Calu3 (cell line): ENCODE measurements around the gene NRBP1. TPM values are rescaled to one million over a fixed set of nuclear protein-coding genes. Genes with fewer than 3 reads are reported as not detected.

ENCODE experiments used
- BruUV-seq: library from RNA; stranded (reverse); fragments of 400-500 nt; replicated peaks from 2 replicates; lab custom pipeline; 2021; lab: Mats Ljungman, UMichigan
- CTCF ChIA-PET: fragments of 300-600 bp; sonication (Branson Sonifier 250); formaldehyde crosslinking; loops from one replicate; lab custom pipeline; 2022; ENCODE audit warnings: antibody characterized with exemption; lab: Charles Lee
- DNase-seq: peaks from one replicate; pipeline ENCODE4 v3.0.0; 2022
- H3K27ac Mint-ChIP-seq: one replicate; pipeline ENCODE4 v1.8.0; 2022; ENCODE audit warnings: mixed read lengths; ENCODE audit not compliant: unreplicated experiment
- H3K27me3 Mint-ChIP-seq: one replicate; pipeline ENCODE4 v1.8.0; 2022; ENCODE audit warnings: mixed read lengths; ENCODE audit not compliant: unreplicated experiment
- H3K36me3 Mint-ChIP-seq: one replicate; pipeline ENCODE4 v1.8.0; 2022; ENCODE audit warnings: mild to moderate bottlenecking, moderate library complexity, mixed read lengths; ENCODE audit not compliant: insufficient read depth, unreplicated experiment
- H3K4me1 Mint-ChIP-seq: one replicate; pipeline ENCODE4 v1.8.0; 2022; ENCODE audit warnings: mild to moderate bottlenecking, low read depth, mixed read lengths; ENCODE audit not compliant: unreplicated experiment
- H3K4me3 Mint-ChIP-seq: one replicate; pipeline ENCODE4 v1.8.0; 2022; ENCODE audit warnings: mild to moderate bottlenecking, low read depth, moderate library complexity, mixed read lengths; ENCODE audit not compliant: unreplicated experiment
- H3K9me3 Mint-ChIP-seq: one replicate; pipeline ENCODE4 v1.8.0; 2022; ENCODE audit warnings: low read depth, mixed read lengths; ENCODE audit not compliant: unreplicated experiment
- CTCF ChIP-seq: fragments of 200-600 bp; IDR thresholded peaks from one replicate; pipeline ENCODE4 v1.8.0; 2022; ENCODE audit warnings: antibody characterized with exemption; ENCODE audit not compliant: unreplicated experiment
- intact Hi-C: fragments of 100-400 bp; cut with micrococcal nuclease; formaldehyde crosslinking; loops from one replicate; pipeline ENCODE4 v1.10.0; 2022; ENCODE audit not compliant: unreplicated experiment
- total RNA-seq: library from RNA; stranded (reverse); gene quantifications from 2 replicates; pipeline ENCODE4 v1.2.3, GENCODE V29; 2022

NRBP1 gene
- total RNA-seq, 1 experiment from 2014 or later: 60.5 TPM

- Mint-ChIP-seq H3K27ac (peak overlapping the region; percentile 82), H3K4me1 (peaks cover 26% of the 10 kb centered on the region), H3K9me3 (no peaks in the 10 kb centered on the region), H3K4me3 (no peak overlapping the region), H3K27me3 (no peaks in the 10 kb centered on the region), H3K36me3 (peaks cover 60% of the 10 kb centered on the region)
- intact Hi-C loops: loop anchor here (10.0 kb wide), 1 partner anchor 140 kb away; the partner anchor contains the start of gene ZNF512
- CTCF ChIA-PET: interaction anchor here (1.0 to 1.3 kb wide), 3 partner anchors 18 to 1406 kb away, joined by 3 to 5 read pairs (median 3); no protein-coding TSS in a partner anchor
- no peak for DNase-seq
- no TSS peak for BruUV-seq
- TF ChIP-seq CTCF: no peak
These were observed 16.7 kb downstream of the NRBP1 start for GRCh38 chr2:27445155-27445554.

DNA sequence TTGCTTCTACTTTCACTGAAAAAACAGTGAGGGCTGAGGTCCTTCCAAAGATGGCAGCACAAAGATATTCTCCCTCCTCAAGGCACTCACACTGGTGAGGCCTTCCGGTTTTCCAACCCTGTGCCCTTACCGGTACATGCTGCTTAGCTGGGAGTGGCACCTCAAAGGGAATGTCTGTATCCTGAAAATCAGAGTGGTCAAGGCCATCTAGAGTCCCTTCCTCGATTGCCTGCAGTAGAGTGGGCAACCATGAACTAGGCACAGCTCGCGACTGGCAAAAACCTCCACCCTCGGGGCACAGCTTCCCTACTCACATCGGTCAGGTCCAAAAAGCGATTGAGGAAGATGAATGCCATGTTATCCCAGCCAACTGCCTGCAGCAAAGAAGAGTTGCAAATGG, 17.2 kb downstream of the NRBP1 start:
- H3K4me3 Mint-ChIP-seq: no peak overlapping the region
- intact Hi-C loops: loop anchor here (10.0 kb wide), 1 partner anchor 139 kb away; the partner anchor contains the start of gene ZNF512
- H3K36me3 Mint-ChIP-seq: peaks cover 58% of the 10 kb centered on the region
- H3K9me3 Mint-ChIP-seq: no peaks in the 10 kb centered on the region
- H3K27me3 Mint-ChIP-seq: no peaks in the 10 kb centered on the region
- BruUV-seq: TSS peak; percentile 91
- no peak for DNase-seq
- TF ChIP-seq CTCF: no peak
- peak overlapping the region; percentile 82 for H3K27ac Mint-ChIP-seq
- H3K4me1 Mint-ChIP-seq: peaks cover 26% of the 10 kb centered on the region
- CTCF ChIA-PET: interaction anchor here (0.8 to 1.3 kb wide), 4 partner anchors 18 to 1405 kb away, joined by 3 to 5 read pairs (median 4); no protein-coding TSS in a partner anchor

DNA sequence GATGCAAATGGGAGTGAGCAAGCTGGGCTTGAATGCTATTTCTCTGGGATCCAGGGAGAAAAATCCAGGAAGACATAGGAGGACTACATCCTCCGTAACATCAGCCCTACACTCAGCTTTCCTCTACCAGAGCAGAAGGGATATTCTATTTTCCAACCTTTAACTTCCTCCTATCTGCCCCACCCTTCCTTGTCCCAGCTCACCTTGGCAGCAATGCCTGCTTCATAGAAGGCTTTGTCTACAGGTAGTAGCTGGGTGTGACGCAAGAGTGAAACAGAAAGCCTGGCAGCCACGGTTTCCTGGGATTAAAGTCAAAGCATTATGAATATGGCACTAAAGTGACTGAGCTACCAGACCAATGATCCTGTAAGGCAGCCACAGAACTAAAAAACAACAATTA, 17.6 kb downstream of the NRBP1 start:
- Mint-ChIP-seq H3K36me3 (peaks cover 55% of the 10 kb centered on the region), H3K9me3 (no peaks in the 10 kb centered on the region), H3K27ac (peak overlapping the region; percentile 82), H3K4me1 (peaks cover 26% of the 10 kb centered on the region), H3K27me3 (no peaks in the 10 kb centered on the region), H3K4me3 (no peak overlapping the region)
- BruUV-seq: no TSS peak
- DNase-seq: peak; percentile 83
- CTCF ChIA-PET: interaction anchor here (0.6 to 1.3 kb wide), 5 partner anchors 17 to 1405 kb away, joined by 3 to 5 read pairs (median 3); no protein-coding TSS in a partner anchor
- no peak for TF ChIP-seq CTCF
- intact Hi-C loops: loop anchor here (10.0 kb wide), 1 partner anchor 139 kb away; the partner anchor contains the start of gene ZNF512

GRCh38 chr2:27448381-27448780, 19.9 kb downstream of the NRBP1 start:
- Mint-ChIP-seq H3K36me3 (peaks cover 45% of the 10 kb centered on the region), H3K4me3 (no peak overlapping the region), H3K4me1 (peaks cover 18% of the 10 kb centered on the region), H3K27me3 (no peaks in the 10 kb centered on the region), H3K27ac (no peak overlapping the region), H3K9me3 (no peaks in the 10 kb centered on the region)
- no peak for TF ChIP-seq CTCF
- CTCF ChIA-PET: no interaction called here
- intact Hi-C loops: loop anchor here (10.0 kb wide), 1 partner anchor 136 kb away; the partner anchor contains the start of gene ZNF512
- BruUV-seq: no TSS peak
- no peak for DNase-seq
